ENCODE results near the gene CRISPLD2. TPM values are rescaled to one million over a fixed set of nuclear protein-coding genes. Genes with fewer than 3 reads are reported as not detected.

Gene CRISPLD2
- total RNA-seq, 1 experiment from 2014 or later = 9.4 TPM

DNA sequence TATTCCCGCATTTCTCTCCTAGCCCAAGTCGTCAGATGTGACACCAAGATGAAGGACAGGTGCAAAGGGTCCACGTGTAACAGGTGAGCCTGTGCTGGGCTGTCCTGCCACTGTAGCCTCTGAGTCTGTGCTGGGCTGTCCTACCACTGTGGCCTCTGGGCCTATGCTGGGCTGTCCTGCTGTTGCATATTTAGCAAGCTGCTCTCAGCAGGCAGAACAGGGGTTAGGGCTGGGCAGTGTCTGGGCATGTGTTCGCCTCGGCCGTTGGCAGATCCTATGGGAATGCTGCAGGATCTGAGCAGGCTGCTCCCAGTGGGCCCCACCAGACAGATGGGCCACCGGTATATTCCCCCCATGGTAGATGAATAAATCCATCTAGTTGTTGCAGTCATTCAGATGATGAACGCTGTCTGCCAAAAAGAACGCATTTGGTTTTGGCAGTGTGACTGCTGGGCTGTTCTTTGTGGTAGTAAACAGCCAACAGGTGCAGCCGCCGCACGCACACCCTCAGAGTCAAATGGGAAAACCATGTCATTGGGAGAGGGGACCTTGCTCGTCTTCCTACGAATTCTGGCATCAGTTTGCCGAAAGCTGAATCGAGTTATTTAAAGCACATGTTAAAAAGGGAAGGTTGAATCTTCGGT, 49.2 kb downstream of the CRISPLD2 start:
- ChIA-PET POLR2A (no interaction called here), CTCF (no interaction called here)
- H3K4me1 Mint-ChIP-seq = peaks cover 6% of the 10 kb centered on the region; the same call in 1 of the 2 replicates
- H3K9me3 Mint-ChIP-seq = peaks cover under 1% of the 10 kb centered on the region
- DNase-seq (ENCODE audit: low spot score) (no peak), ATAC-seq (no peak)
- H3K36me3 Mint-ChIP-seq = peaks cover 1% of the 10 kb centered on the region
- H3K27me3 Mint-ChIP-seq (ENCODE audit: low read depth) = no peaks in the 10 kb centered on the region
- TF ChIP-seq, protein P1, sequence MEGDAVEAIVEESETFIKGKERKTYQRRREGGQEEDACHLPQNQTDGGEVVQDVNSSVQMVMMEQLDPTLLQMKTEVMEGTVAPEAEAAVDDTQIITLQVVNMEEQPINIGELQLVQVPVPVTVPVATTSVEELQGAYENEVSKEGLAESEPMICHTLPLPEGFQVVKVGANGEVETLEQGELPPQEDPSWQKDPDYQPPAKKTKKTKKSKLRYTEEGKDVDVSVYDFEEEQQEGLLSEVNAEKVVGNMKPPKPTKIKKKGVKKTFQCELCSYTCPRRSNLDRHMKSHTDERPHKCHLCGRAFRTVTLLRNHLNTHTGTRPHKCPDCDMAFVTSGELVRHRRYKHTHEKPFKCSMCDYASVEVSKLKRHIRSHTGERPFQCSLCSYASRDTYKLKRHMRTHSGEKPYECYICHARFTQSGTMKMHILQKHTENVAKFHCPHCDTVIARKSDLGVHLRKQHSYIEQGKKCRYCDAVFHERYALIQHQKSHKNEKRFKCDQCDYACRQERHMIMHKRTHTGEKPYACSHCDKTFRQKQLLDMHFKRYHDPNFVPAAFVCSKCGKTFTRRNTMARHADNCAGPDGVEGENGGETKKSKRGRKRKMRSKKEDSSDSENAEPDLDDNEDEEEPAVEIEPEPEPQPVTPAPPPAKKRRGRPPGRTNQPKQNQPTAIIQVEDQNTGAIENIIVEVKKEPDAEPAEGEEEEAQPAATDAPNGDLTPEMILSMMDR (IDR thresholded peaks at IDR 0.05) = no peak
- TF ChIP-seq ZNF317 (CRISPR knock-in tag; IDR thresholded peaks at IDR 0.05; ENCODE audit: borderline replicate concordance, low read depth) (no peak), ZNF263 (CRISPR knock-in tag; IDR thresholded peaks at IDR 0.05; ENCODE audit: low read depth) (no peak), ZNF416 (CRISPR knock-in tag; IDR thresholded peaks at IDR 0.05) (no peak), JAZF1 (CRISPR knock-in tag; IDR thresholded peaks at IDR 0.05) (no peak), NR3C1 (CRISPR knock-in tag; conservative IDR thresholded peaks at IDR 0.05; ENCODE audit: low read depth) (no peak), ELF4 (CRISPR knock-in tag; IDR thresholded peaks at IDR 0.05; ENCODE audit: low read depth) (no peak), NFATC4 (CRISPR knock-in tag; IDR thresholded peaks at IDR 0.05) (no peak)
- TF ChIP-seq, protein P2, sequence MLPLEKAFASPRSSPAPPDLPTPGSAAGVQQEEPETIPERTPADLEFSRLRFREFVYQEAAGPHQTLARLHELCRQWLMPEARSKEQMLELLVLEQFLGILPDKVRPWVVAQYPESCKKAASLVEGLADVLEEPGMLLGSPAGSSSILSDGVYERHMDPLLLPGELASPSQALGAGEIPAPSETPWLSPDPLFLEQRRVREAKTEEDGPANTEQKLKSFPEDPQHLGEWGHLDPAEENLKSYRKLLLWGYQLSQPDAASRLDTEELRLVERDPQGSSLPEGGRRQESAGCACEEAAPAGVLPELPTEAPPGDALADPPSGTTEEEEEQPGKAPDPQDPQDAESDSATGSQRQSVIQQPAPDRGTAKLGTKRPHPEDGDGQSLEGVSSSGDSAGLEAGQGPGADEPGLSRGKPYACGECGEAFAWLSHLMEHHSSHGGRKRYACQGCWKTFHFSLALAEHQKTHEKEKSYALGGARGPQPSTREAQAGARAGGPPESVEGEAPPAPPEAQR (CRISPR knock-in tag; IDR thresholded peaks at IDR 0.05) = no peak
- TF ChIP-seq, protein P3, sequence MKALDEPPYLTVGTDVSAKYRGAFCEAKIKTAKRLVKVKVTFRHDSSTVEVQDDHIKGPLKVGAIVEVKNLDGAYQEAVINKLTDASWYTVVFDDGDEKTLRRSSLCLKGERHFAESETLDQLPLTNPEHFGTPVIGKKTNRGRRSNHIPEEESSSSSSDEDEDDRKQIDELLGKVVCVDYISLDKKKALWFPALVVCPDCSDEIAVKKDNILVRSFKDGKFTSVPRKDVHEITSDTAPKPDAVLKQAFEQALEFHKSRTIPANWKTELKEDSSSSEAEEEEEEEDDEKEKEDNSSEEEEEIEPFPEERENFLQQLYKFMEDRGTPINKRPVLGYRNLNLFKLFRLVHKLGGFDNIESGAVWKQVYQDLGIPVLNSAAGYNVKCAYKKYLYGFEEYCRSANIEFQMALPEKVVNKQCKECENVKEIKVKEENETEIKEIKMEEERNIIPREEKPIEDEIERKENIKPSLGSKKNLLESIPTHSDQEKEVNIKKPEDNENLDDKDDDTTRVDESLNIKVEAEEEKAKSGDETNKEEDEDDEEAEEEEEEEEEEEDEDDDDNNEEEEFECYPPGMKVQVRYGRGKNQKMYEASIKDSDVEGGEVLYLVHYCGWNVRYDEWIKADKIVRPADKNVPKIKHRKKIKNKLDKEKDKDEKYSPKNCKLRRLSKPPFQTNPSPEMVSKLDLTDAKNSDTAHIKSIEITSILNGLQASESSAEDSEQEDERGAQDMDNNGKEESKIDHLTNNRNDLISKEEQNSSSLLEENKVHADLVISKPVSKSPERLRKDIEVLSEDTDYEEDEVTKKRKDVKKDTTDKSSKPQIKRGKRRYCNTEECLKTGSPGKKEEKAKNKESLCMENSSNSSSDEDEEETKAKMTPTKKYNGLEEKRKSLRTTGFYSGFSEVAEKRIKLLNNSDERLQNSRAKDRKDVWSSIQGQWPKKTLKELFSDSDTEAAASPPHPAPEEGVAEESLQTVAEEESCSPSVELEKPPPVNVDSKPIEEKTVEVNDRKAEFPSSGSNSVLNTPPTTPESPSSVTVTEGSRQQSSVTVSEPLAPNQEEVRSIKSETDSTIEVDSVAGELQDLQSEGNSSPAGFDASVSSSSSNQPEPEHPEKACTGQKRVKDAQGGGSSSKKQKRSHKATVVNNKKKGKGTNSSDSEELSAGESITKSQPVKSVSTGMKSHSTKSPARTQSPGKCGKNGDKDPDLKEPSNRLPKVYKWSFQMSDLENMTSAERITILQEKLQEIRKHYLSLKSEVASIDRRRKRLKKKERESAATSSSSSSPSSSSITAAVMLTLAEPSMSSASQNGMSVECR (CRISPR knock-in tag; IDR thresholded peaks at IDR 0.05; ENCODE audit: borderline replicate concordance) = no peak
- TF ChIP-seq, protein P4, sequence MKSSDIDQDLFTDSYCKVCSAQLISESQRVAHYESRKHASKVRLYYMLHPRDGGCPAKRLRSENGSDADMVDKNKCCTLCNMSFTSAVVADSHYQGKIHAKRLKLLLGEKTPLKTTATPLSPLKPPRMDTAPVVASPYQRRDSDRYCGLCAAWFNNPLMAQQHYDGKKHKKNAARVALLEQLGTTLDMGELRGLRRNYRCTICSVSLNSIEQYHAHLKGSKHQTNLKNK (CRISPR knock-in tag; IDR thresholded peaks at IDR 0.05) = no peak
- TF ChIP-seq, protein P5, sequence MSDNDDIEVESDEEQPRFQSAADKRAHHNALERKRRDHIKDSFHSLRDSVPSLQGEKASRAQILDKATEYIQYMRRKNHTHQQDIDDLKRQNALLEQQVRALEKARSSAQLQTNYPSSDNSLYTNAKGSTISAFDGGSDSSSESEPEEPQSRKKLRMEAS (CRISPR knock-in tag; IDR thresholded peaks at IDR 0.05) = no peak
- TF ChIP-seq, protein P6, sequence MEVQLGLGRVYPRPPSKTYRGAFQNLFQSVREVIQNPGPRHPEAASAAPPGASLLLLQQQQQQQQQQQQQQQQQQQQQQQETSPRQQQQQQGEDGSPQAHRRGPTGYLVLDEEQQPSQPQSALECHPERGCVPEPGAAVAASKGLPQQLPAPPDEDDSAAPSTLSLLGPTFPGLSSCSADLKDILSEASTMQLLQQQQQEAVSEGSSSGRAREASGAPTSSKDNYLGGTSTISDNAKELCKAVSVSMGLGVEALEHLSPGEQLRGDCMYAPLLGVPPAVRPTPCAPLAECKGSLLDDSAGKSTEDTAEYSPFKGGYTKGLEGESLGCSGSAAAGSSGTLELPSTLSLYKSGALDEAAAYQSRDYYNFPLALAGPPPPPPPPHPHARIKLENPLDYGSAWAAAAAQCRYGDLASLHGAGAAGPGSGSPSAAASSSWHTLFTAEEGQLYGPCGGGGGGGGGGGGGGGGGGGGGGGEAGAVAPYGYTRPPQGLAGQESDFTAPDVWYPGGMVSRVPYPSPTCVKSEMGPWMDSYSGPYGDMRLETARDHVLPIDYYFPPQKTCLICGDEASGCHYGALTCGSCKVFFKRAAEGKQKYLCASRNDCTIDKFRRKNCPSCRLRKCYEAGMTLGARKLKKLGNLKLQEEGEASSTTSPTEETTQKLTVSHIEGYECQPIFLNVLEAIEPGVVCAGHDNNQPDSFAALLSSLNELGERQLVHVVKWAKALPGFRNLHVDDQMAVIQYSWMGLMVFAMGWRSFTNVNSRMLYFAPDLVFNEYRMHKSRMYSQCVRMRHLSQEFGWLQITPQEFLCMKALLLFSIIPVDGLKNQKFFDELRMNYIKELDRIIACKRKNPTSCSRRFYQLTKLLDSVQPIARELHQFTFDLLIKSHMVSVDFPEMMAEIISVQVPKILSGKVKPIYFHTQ (CRISPR knock-in tag; IDR thresholded peaks at IDR 0.05) = no peak
- TF ChIP-seq, protein P7, sequence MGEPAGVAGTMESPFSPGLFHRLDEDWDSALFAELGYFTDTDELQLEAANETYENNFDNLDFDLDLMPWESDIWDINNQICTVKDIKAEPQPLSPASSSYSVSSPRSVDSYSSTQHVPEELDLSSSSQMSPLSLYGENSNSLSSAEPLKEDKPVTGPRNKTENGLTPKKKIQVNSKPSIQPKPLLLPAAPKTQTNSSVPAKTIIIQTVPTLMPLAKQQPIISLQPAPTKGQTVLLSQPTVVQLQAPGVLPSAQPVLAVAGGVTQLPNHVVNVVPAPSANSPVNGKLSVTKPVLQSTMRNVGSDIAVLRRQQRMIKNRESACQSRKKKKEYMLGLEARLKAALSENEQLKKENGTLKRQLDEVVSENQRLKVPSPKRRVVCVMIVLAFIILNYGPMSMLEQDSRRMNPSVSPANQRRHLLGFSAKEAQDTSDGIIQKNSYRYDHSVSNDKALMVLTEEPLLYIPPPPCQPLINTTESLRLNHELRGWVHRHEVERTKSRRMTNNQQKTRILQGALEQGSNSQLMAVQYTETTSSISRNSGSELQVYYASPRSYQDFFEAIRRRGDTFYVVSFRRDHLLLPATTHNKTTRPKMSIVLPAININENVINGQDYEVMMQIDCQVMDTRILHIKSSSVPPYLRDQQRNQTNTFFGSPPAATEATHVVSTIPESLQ (CRISPR knock-in tag; IDR thresholded peaks at IDR 0.05) = no peak
- H3K27ac Mint-ChIP-seq = peak overlapping the region; percentile 3; the same call in 1 of the 2 replicates
- no peak overlapping the region for H3K4me3 Mint-ChIP-seq

Measured in WTC11 (cell line).